Adrenal gland (tissue), 5 donors: ENCODE measurements around the gene SLC38A5.

Source experiments
- CTCF ChIP-seq, 6 experiments: fragments of 450-650 bp in 4 of 6; fragments of 200-600 bp in 2 of 6; sonication (generic) in 1 of 6; IDR thresholded peaks; 1 replicate in 5 of 6; 2 replicates in 1 of 6; pipeline versions ENCODE4 v1.5.1 to v1.8.0; 2016 to 2021; ENCODE audit warnings: antibody characterized with exemption in 6 of 6, mild to moderate bottlenecking in 2 of 6, moderate library complexity in 1 of 6
- POLR2A ChIP-seq, 2 donors: fragments of 450-650 bp; IDR thresholded peaks; one replicate each; pipeline ENCODE4 v1.6.1; 2017; ENCODE audit warnings: antibody characterized with exemption in 2 of 2, mild to moderate bottlenecking in 2 of 2, moderate library complexity in 1 of 2
- donor health status: DM: no; HTN: no; CAD: no.

GRCh38 chrX:48456628-48457331, 13.3 kb downstream of the SLC38A5 start:
- no peak for TF ChIP-seq POLR2A (IDR thresholded peaks at IDR 0.05)
- no peak for TF ChIP-seq CTCF (IDR thresholded peaks at IDR 0.05)
